ENCODE measurements around the gene GPA33. TPM values are rescaled to one million over a fixed set of nuclear protein-coding genes. Genes with fewer than 3 reads are reported as not detected.

Gene GPA33
- total and polyA plus RNA-seq, 9 of the 15 experiments (the other 6 are each of a cell fraction or from before 2014, with no cell fraction given), result 0.13 TPM; not detected in 8

DNA sequence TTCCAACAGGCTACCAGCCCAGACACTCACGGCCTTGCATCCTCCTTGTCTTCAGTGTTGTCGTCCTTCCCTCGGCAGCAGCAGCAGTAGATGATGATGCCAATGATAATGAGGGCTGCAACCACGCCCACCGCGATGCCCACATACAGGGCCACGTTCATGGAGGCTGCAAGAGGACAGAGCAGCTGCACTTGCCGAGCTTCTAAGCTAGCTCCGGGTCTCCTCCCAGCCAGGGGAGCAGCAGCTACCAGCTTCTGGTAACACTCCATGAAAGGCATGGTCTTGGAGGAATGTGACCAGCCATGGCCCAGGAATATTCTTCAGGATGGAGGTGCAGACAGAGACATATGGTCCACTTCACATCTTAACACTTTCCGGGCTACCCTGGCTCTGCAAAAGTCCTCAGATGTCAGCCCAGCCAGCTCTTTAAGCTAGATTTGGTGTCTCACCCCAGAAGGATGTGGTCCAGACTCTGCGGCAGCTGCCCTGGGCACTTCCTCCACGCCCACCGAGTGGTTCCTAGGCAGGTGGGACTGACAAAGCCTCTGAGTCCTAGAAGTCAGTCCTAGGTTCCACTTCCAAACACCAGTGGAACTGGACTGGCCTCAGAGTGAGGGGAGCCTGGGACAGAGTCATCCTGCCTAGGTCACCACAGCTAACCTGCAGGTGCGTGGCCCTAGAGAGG lies 35.1 kb downstream of the GPA33 start:
- Histone ChIP-seq H3K27me3 (ENCODE audit: control insufficient read depth in 2 of 2, insufficient read depth in 2 of 2, low read length in 2 of 2) (peaks cover 7 to 48% of the 10 kb centered on the region in 2 experiments; a peak in 4 of 5 replicates), H3K9ac (ENCODE audit: insufficient read depth in 1 of 2, low read depth in 2 of 2, low read length in 2 of 2) (no peak overlapping the region), H3K4me2 (ENCODE audit: insufficient read depth, low read length) (no peak overlapping the region), H3K36me3 (ENCODE audit: control insufficient read depth, insufficient read depth, low read length) (no peaks in the 10 kb centered on the region), H3K9me3 (replicated peaks; ENCODE audit: control insufficient read depth, insufficient read depth, low read depth, low read length) (no peaks in the 10 kb centered on the region), H3K79me2 (ENCODE audit: control insufficient read depth, insufficient read depth, low read length) (no peaks in the 10 kb centered on the region), H2AFZ (ENCODE audit: low read depth, low read length) (no peak overlapping the region), H3K4me3 (no peak overlapping the region), H3K4me1 (replicated peaks in 1 of 2; ENCODE audit: control insufficient read depth in 2 of 2, insufficient read depth in 2 of 2, low read length in 2 of 2) (peaks cover 0 to 10% of the 10 kb centered on the region in 2 experiments; a peak in 3 of 5 replicates), H4K20me1 (replicated peaks; ENCODE audit: control insufficient read depth, insufficient read depth, low read length) (no peaks in the 10 kb centered on the region), H3K27ac (ENCODE audit: extremely low read depth, low read depth, low read length) (no peak overlapping the region), H3K9me1 (ENCODE audit: control insufficient read depth, insufficient read depth, low read length) (no peaks in the 10 kb centered on the region)
- intact Hi-C loops (cut with micrococcal nuclease) (loop anchor here (5.0 kb wide), 2 partner anchors 78 to 268 kb away; partner anchors contain the start of gene ILDR2), in situ Hi-C loops (cut with MboI) (loop anchor here (5.0 kb wide), 1 partner anchor 138 kb away; no protein-coding TSS in a partner anchor)
- no peak for FAIRE-seq
- no TSS peak for BruUV-seq (replicated peaks)
- TF ChIP-seq FOXK1 (CRISPR knock-in tag; IDR thresholded peaks at IDR 0.05; ENCODE audit: borderline replicate concordance) (no peak), HNRNPLL (IDR thresholded peaks at IDR 0.05; ENCODE audit: low read depth, low read length, poor library complexity, severe bottlenecking) (no peak), ZNF263 (CRISPR knock-in tag; IDR thresholded peaks at IDR 0.05; ENCODE audit: borderline replicate concordance) (no peak), PHB (CRISPR knock-in tag; IDR thresholded peaks at IDR 0.05) (no peak), E2F3 (CRISPR knock-in tag; IDR thresholded peaks at IDR 0.05) (no peak), NONO (IDR thresholded peaks at IDR 0.05; ENCODE audit: low read depth in 2 of 2, low read length in 1 of 2) (no peak), RAD51 (IDR thresholded peaks at IDR 0.05; ENCODE audit: borderline replicate concordance, low read depth) (no peak), POLR2H (tag; IDR thresholded peaks at IDR 0.05; ENCODE audit: low read depth) (no peak), ZNF347 (CRISPR knock-in tag; IDR thresholded peaks at IDR 0.05; ENCODE audit: low read depth) (no peak), JUNB (CRISPR knock-in tag; conservative IDR thresholded peaks at IDR 0.05) (no peak)
- TF ChIP-seq, protein P1, sequence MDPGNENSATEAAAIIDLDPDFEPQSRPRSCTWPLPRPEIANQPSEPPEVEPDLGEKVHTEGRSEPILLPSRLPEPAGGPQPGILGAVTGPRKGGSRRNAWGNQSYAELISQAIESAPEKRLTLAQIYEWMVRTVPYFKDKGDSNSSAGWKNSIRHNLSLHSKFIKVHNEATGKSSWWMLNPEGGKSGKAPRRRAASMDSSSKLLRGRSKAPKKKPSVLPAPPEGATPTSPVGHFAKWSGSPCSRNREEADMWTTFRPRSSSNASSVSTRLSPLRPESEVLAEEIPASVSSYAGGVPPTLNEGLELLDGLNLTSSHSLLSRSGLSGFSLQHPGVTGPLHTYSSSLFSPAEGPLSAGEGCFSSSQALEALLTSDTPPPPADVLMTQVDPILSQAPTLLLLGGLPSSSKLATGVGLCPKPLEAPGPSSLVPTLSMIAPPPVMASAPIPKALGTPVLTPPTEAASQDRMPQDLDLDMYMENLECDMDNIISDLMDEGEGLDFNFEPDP (CRISPR knock-in tag; IDR thresholded peaks at IDR 0.05), result no peak
- TF ChIP-seq, protein P2, sequence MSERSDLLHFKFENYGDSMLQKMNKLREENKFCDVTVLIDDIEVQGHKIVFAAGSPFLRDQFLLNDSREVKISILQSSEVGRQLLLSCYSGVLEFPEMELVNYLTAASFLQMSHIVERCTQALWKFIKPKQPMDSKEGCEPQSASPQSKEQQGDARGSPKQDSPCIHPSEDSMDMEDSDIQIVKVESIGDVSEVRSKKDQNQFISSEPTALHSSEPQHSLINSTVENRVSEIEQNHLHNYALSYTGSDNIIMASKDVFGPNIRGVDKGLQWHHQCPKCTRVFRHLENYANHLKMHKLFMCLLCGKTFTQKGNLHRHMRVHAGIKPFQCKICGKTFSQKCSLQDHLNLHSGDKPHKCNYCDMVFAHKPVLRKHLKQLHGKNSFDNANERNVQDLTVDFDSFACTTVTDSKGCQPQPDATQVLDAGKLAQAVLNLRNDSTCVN (CRISPR knock-in tag; IDR thresholded peaks at IDR 0.05), result no peak
- TF ChIP-seq, protein P3, sequence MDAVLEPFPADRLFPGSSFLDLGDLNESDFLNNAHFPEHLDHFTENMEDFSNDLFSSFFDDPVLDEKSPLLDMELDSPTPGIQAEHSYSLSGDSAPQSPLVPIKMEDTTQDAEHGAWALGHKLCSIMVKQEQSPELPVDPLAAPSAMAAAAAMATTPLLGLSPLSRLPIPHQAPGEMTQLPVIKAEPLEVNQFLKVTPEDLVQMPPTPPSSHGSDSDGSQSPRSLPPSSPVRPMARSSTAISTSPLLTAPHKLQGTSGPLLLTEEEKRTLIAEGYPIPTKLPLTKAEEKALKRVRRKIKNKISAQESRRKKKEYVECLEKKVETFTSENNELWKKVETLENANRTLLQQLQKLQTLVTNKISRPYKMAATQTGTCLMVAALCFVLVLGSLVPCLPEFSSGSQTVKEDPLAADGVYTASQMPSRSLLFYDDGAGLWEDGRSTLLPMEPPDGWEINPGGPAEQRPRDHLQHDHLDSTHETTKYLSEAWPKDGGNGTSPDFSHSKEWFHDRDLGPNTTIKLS (IDR thresholded peaks at IDR 0.05; ENCODE audit: borderline replicate concordance, low read depth), result no peak
- ATAC-seq, result no peak
- DNase-seq (ENCODE audit: extremely low read depth in 1 of 4, low spot score in 3 of 4), result no peak
- WGBS (ENCODE audit: insufficient coverage, low coverage, missing lambda C conversion rate), result 2% methylated on average over 14 of the region's 14 CpGs
- CTCF ChIA-PET (ENCODE audit: low intra/inter-chr PET ratio), result no interaction called here
- POLR2A ChIA-PET, result interaction anchor here (0.8 to 1.0 kb wide), 2 partner anchors 20 to 145 kb away, joined by 3 to 4 read pairs; no protein-coding TSS in a partner anchor
